Hypothalamus (tissue), 51 donors: ENCODE data around the gene PARP16.
A peak's percentile ranks its signal among the peaks of the same experiment; 100 is the strongest.

Experiments
- DNase-seq, 51 donors: peaks; one replicate each; lab custom pipeline; 2025; lab: John Stamatoyannopoulos, UW

The PARP16 gene

GRCh38 chr15:65286704-65287519, at the start of gene PARP16:
PARP16 (minus strand) TSS chr15:65286883; CDS start chr15:65286426, 457 bp downstream.
- peak; percentile 51 to 93 (median 81) for DNase-seq

- no peak for DNase-seq
Observed at GRCh38 chr15:65335278-65336055, 48.8 kb upstream of the PARP16 start.

GRCh38 chr15:65334586-65335231, 48.0 kb upstream of the PARP16 start:
- DNase-seq, result peak in 1 of 51 donors; percentile 6

GRCh38 chr15:65333856-65334255, 47.2 kb upstream of the PARP16 start:
- DNase-seq, result peak in 1 of 51 donors; percentile 22

- no peak for DNase-seq
Observed at GRCh38 chr15:65333148-65333820, 46.6 kb upstream of the PARP16 start.

GRCh38 chr15:65332391-65333147, 45.9 kb upstream of the PARP16 start:
- DNase-seq, result no peak

- DNase-seq, result no peak
Observed at GRCh38 chr15:65331811-65332210, 45.1 kb upstream of the PARP16 start.

- DNase-seq, result no peak
Observed at GRCh38 chr15:65330934-65331645, 44.4 kb upstream of the PARP16 start.

GRCh38 chr15:65329984-65330735, 43.5 kb upstream of the PARP16 start:
- DNase-seq, result no peak

GRCh38 chr15:65329288-65329983, 42.8 kb upstream of the PARP16 start:
- DNase-seq, result no peak

- no peak for DNase-seq
Observed at GRCh38 chr15:65328506-65329287, 42.0 kb upstream of the PARP16 start.

GRCh38 chr15:65327651-65328393, 41.1 kb upstream of the PARP16 start:
- no peak for DNase-seq

GRCh38 chr15:65326818-65327217, 40.1 kb upstream of the PARP16 start:
- DNase-seq, result no peak

GRCh38 chr15:65326117-65326526, 39.4 kb upstream of the PARP16 start:
- peak in 41 of 51 donors; percentile 8 to 84 (median 53) for DNase-seq

- DNase-seq, result peak in 25 of 51 donors; percentile 18 to 63 (median 39)
Observed at GRCh38 chr15:65323071-65323511, 36.4 kb upstream of the PARP16 start.

- peak in 49 of 51 donors; percentile 9 to 88 (median 67) for DNase-seq
Observed at GRCh38 chr15:65318870-65319356, 32.2 kb upstream of the PARP16 start.
